GM12872 (cell line): ENCODE measurements around the gene RAX2.

Source experiments
- TF ChIP-seq, protein P1 (sequence below): IDR thresholded peaks from 3 replicates; pipeline ENCODE4 v1.5.1; 2011; ENCODE audit warnings: low read depth, mild to moderate bottlenecking, low read length, moderate library complexity; ENCODE audit not compliant: insufficient read depth

RAX2 gene

DNA sequence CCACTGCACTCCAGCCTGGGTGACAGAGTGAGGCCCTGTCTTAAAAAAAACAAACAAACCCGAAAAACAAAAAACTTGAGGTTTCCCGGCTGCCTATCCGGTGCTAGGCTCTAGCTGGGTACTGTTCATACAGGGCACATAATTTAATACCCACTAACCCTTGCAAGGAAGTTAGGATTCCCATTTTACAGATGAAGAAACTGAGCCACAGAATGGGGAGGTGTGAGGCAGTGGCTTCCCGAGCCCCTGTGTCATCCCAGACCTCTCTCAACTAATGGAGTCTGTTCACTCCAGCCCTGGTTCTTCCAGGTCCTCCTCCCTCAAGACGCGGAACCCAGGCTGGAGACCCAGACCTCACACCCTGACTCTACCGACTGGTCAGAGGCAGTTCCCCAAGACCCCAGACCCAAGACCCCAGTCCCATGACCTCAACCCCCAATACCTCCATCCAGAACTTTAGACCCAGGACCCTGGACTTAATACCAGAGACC, 11.1 kb downstream of the RAX2 start:
- TF ChIP-seq, protein P1, sequence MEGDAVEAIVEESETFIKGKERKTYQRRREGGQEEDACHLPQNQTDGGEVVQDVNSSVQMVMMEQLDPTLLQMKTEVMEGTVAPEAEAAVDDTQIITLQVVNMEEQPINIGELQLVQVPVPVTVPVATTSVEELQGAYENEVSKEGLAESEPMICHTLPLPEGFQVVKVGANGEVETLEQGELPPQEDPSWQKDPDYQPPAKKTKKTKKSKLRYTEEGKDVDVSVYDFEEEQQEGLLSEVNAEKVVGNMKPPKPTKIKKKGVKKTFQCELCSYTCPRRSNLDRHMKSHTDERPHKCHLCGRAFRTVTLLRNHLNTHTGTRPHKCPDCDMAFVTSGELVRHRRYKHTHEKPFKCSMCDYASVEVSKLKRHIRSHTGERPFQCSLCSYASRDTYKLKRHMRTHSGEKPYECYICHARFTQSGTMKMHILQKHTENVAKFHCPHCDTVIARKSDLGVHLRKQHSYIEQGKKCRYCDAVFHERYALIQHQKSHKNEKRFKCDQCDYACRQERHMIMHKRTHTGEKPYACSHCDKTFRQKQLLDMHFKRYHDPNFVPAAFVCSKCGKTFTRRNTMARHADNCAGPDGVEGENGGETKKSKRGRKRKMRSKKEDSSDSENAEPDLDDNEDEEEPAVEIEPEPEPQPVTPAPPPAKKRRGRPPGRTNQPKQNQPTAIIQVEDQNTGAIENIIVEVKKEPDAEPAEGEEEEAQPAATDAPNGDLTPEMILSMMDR: no peak

DNA sequence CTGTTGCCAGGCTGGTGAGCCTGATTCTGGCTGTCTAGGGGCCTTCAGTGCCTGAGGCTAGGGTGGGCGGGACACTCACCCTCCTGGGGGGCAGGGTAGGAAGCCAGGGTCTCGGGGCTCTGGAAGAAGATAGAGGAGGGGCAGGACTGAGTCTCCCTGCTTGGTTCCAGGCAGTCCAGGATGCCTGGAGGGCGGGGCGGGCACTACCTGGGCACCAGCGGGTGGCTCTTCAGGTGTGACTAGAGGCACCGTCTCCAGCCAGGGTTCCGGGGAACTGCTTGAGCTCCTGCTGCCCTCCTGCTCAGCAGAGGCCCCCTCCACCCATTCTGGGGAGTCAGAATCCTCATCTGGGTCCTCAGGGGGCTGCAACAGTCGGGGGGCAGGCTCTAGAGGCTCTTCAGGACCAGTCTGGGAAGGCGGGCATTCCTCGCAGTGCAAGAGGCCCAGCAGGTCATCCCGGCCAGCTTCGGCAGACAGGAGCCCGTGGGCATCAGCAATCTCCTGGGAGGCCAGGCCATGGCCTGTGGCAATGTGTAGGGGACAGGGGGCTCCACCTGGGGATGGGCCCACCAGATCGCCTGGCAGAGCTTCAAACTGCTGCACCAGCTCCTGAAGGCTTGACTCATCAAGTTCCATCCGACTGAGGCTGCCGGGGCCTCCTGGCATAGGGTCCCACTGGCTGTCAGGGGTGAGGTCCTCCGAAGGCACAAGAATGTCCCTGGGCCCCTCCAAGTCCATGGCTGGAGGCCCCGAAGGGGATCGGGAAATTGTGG, 12.4 kb downstream of the RAX2 start:
- TF ChIP-seq, protein P1: no peak

DNA sequence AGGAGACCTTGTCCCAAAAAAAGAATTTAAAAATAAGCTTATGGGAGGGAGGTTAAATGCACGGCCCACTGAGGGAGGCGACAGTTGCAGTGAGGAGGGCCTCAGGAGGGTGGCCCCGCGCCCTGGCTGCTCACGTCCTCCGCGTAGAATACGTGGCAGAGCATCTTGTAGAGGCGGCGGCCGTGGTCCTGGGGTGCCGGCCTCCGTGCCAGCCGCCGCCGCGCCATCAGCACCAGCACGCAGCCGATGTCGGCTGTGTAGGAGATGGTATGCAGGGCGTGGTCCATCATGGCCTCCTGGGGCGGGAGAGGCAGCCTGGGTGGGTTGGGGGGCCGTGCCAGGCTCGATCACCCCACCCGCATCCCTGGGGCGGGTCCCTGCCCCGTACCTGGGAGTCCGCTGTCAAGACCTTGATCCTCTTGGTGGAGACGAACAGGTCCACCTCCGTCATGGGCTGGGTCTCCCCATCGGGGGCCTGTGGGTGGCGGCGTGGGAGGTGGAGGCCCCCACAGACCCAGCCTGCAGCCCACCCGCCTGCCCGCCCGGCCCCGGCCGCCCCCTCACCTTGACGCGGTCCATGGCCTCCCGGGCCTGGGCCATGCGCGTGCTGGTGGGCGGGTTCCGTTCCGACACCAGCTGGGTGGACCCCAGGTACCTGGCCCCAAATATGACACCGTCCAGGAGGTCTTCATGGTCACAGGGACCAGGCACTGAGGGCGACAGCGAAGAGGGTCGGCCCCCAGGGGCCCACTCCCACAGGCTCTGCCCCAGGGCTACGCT, 18.2 kb downstream of the RAX2 start:
- TF ChIP-seq, protein P1: no peak

DNA sequence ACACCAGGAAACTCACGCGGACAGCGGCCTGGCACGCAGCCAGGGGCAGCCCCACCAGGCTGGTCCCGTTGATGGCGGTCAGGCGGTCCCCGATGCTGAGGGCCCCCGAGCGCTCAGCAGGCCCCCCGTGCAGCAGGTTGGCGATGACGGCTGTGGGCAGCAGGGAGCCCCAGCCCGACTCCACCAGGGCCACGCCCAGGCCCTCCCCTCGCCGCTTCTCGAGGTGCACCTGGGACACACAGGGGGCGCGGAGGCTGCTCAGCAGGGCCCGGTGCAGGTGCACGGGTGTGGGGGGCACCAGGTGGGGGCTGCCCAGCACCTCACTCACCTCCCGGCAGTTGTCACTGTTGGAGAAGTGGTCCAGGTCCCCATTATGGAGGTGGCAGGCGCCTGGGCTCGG, 19.5 kb downstream of the RAX2 start:
- TF ChIP-seq, protein P1: no peak

DNA sequence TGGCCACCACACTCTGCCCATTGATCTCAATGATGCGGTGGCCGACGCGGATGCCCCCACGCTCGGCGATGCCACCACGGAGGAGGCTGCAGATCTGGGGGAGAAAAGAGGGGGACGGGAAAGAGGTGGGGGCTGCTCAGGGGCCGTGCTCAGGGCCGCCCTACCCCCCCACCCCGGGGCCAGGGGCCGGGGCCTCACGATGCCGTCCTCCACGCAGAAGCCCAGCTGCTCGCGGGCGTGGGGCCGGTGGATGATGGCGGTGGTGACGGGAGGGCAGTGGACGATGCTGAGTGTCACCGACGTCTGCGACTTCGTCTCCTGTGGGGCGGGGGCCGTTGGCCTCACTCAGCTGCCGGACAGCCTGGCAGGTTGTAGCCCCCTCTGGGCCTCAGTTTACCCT, 20.8 kb downstream of the RAX2 start:
- TF ChIP-seq, protein P1: no peak

DNA sequence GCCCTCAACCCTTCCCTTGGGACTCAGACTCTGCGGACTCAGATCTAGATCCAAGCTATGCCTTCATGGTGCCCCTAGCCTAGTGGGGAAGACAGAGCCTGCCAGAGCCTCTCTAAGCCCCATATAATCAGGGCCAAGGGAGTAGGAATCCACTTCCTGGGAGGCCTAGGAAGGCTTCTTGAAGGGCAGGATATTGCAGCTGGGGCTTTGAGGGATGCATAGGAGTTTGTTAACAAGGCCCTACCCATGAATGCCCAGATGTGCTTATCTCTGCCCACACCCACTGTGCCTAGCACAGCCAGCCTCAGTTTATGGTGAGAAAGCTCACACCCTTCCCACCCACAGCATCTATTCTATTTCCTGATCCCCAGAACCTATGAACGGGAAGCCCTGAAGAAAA, 21.8 kb downstream of the RAX2 start:
- TF ChIP-seq, protein P1: no peak

DNA sequence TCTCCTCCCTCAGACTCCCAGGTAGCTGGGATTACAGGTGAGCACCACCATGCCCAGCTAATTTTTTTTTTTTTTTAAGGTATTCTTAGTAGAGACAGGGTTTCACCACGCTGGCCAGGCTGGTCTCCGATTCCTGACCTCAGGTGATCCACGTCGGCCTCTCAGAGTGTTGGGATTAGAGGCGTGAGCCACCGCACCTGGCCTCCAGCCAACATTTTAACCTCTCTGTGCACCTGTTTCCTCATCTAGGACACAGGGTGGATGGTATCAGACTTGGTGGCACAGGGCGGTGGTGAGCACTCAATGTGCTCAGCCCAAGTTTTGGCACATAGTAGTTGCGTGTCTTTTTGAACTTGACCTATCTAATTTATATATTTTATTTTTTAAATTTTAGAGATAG, 23.1 kb downstream of the RAX2 start:
- TF ChIP-seq, protein P1: no peak
